IPS DF 4.7 (cell line): ENCODE results near the gene FARS2.

ENCODE experiments used
- DNase-seq: peaks from one replicate; pipeline ENCODE4 v3.0.0-alpha.2; 2013; ENCODE audit warnings: low spot score; ENCODE audit errors: extremely low read depth

The FARS2 gene

DNA sequence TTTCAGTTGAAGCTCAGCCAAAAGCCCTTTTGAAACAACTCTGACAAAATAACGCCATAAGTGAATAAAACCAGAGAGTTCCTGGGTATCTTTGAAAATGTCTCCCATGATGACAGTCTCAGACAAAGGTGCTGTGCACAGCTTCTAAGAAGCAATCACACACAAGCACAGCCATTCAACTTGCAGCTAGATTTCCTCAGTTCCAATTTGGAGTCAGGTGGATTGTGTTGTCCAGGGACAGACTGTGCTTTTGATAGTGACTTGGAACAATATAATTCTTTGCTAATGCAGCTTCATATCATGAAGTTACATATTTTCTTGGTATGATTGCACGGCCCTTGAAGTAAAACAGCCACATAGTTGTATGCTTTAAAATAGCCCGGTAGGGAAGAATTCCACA is 105.6 kb downstream of the FARS2 start:
- no peak for DNase-seq

DNA sequence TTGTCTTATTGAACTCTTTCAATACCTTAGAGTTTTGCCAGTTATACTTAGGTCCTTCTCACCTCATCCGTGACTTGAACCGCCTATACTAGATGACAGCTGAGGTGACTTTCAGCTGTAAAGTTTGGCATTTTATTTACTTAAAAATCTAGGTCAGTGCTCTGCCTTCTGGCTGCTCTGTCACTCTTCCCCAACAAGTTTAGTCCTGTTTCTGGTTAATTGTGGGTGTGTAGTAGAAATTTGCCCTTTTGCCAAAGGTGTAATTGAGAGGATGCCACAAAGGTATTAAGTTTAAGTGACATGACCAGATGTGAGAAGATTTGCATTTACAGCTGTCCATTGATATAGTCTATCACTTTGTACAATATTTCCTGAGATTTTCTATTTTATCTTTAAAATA is 106.2 kb downstream of the FARS2 start:
- no peak for DNase-seq

DNA sequence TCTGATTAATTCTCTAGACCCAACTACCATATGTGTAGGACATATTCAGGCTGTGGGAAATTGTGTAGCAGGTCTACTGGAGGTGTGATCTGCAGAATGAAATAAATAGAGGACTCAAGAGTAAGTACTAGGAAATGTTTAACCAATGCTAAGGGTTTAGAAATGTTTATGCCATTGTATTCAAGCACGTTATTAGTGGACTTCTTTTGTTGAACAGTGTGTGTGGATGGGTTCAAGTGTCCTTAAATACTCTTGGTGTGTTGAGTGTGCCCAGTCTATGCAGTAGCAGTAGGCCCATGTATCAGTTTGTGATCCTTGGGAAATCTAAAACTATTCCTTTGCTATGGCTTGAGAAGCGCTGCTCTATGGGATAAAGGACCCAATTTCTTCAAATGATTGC is 112.1 kb downstream of the FARS2 start:
- no peak for DNase-seq

DNA sequence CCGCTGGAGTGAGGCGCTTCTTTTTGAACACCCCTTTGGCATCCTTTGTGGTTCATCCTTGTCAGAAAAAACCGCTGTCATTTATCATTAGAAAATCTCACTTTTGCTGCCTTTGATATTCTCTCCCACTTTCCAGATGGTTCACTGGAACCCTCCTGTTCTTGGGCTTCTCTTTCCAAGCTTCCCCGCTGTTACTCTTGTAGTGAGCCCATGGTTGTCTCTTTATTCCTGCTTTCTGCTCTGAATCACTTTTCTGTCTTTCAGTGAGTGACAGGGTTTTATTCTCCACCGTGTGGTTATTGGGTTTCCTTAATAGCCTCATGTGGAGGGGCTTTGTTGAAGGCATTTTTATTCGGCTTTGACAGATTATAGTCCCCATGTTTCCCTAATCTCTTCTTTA is 117.0 kb downstream of the FARS2 start:
- no peak for DNase-seq

DNA sequence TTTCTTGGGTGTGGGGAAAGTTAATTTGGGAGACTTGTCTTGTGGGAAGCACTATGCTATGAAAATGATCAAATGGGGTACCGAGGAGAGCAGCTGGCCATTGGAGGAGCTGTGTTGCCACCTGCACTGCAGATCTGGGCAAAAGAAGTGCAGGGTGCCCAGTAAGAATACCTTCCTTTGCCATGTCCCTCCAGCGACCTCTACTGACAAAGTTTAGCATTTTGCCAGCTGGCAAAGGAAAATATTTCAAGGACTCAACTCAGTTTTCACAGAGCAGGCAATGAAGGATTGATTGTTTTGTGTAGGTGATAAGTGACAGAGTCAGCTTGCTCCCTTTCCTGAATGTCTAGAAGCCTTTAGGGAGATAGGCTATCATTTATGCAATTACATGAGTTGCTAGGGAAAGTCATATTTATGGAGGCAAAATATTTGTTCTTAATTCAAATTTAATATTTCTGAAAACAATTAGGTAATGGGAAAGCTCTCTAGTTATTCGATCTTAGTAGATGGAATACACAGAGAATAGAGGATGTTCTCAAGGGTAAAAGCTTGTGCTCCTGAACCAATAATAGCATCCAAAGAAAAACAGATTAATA is 118.4 kb downstream of the FARS2 start:
- peak; percentile 30 for DNase-seq

DNA sequence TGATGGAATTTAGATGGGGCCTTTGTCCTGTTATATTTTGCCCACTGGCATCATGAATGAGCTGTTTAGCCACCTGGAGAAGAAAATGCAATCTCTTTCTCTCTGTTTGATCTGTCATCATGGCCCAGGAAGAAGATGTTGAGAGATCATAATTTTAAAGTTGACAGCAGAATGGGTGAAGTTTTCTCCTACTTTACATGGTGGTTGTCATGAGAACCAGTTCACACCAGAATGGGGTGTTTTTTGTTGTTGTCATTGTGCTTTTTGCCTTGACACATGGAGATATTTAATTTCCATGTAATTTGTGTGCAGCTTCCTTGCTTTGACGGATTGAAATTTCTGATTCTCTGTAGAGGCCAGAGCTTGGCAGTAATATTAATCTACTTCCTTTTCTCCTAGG is 122.5 kb downstream of the FARS2 start:
- no peak for DNase-seq

DNA sequence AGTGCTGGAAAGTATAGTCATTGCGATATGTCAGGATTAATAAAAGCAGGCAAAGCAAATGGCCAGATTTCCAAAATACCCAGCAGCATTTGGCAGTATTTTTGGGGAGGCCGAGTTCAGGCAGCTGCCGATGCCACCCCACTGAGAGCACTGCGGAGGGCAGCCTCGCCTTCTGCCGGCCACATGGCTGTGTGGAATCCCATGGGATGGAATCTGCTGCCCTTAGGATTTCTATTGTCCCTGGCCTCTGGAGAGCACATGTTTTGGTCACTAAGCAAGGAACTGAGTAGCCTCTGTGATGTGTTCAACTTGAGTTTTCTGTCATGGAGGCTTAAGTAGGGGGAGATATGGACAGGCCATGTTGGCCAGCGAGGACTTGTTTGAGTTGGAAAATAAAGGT is 123.0 kb downstream of the FARS2 start:
- DNase-seq, result no peak

DNA sequence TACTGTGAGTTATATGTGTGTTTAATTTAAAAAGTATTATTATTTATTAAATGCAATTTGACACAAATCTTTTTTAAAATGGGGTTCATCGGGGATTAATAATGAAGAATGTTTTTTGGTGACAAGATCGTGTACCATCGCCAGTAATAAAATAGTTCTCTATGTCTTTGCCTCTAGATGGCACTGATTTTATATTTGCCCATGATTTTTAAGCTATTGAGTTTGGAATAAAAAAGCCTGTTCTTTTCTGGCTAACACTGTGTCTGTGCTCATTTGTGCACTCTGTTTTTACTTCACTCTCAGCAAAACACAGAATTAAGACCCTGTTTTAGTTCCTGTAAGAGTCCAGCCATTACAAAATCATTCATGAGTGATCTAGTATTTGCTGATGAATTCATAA is 127.0 kb downstream of the FARS2 start:
- DNase-seq, result no peak

DNA sequence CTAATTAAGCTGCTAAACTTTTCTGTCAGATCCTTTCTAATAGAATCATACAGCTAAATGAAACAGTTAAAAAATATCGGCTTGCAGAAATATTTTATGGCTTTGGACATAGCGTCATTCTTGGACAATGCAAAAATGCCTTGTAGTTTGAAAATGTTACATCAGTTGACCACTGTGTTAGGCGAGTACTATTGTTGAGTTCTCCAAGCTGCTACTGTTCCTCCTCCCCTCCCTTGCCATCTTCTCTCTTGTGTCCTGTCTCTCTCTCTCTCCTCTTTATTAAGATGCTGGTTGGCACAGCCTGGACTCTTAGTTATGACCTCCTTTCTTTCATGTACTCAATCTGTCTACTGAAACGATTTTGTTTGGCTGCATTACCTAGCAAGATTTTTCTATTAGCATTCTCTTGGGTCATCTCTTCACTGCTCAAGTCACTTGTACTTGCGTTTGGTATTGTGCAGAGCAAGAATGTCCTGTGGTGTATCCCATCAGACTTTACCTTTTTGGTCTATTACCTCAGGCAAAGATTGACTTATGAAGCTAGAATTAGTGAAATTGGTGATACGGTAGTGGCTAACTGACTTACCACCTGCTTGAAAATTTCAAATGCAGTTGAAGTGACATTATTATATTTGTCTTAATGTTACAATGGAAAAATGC is 127.9 kb downstream of the FARS2 start:
- DNase-seq, result no peak

DNA sequence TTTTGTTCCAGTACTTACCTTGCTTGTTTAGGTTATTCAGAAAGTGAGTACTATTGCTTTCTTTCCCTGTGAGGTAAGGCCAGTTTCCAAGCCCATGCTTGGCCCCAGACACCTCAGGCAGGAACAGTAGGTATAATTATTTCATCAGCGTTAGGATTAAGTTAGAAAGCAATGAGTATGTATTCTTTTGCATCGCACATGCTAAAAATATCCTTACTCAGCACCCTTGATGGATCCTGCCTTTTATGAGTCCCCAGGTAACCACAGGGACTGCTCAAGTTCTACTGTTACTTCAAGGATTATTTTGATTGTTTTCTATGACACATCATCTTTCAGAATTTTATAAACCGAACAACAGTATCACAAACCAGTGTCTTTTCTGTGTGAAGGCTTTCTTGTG is 128.9 kb downstream of the FARS2 start:
- DNase-seq, result no peak

DNA sequence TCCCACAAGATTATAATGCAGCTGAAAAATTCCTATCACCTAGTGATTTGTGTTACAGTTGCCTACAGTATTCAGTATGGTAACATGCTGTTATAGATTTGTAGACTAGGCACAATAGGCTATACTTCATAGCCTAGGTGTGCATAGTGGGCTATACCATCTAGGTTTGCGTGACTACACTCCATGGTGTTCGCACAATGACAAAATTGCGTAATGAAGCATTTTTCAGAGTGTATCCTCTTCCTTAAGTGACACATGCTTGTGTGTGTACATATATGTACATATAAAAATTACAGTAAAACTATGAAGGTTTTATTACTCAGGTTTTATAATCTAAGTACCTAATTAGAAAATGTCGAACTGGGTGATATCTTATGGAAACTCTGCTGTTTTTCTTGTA is 133.0 kb downstream of the FARS2 start:
- DNase-seq, result no peak

DNA sequence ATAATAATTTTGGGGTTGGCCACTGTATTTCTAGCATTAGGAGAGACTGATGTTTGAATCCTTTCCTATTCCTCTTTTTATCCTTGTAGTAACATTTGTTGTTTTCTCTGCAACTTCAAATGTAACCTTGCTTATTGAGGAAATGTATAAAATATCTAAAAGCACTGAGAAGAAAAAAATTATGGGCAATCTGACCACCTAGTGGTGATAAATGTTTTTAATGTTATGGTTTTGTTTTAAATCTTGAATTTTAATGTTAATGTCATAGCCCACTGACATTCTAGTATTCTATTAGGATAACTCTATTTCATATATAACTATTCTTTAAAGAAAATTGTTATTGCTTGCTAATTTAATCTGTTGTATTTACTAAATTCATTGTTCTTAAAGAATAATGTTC is 134.4 kb downstream of the FARS2 start:
- no peak for DNase-seq

DNA sequence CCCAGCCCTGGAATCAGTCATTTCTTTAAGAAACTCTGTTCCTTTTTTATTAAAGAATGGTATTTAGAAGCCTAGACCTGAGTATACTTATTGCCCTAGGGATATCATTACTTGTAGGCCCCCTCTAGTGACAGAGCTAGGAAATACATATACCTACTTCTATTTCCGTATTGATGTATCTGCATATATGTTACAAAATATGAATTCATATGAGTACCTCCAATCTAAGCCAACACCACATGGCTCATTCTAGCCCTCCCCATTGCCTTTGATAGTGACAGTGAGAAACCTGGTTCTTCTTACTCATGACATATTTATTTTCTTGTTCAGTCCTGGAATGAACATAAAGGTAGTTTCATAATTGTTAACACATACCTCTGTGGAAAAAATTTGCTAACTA is 137.2 kb downstream of the FARS2 start:
- DNase-seq, result no peak

DNA sequence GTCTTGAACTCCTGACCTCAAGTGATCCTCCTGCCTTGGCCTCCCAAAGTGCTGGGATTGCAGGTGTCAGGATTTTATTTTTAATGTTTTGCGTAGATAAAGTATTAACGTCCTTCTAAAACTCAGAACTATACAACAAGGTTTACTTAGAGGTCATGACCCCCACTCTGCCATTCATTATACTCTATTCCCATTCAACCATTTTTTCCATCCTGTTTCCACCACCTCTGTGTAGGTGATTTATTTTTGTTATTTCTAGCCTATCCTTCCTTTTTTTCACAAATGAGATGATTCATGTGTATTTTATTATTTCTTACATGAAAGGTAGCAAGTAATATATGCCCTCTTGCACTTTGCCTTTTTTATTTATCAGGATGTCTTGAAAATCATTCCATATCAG is 138.1 kb downstream of the FARS2 start:
- no peak for DNase-seq

DNA sequence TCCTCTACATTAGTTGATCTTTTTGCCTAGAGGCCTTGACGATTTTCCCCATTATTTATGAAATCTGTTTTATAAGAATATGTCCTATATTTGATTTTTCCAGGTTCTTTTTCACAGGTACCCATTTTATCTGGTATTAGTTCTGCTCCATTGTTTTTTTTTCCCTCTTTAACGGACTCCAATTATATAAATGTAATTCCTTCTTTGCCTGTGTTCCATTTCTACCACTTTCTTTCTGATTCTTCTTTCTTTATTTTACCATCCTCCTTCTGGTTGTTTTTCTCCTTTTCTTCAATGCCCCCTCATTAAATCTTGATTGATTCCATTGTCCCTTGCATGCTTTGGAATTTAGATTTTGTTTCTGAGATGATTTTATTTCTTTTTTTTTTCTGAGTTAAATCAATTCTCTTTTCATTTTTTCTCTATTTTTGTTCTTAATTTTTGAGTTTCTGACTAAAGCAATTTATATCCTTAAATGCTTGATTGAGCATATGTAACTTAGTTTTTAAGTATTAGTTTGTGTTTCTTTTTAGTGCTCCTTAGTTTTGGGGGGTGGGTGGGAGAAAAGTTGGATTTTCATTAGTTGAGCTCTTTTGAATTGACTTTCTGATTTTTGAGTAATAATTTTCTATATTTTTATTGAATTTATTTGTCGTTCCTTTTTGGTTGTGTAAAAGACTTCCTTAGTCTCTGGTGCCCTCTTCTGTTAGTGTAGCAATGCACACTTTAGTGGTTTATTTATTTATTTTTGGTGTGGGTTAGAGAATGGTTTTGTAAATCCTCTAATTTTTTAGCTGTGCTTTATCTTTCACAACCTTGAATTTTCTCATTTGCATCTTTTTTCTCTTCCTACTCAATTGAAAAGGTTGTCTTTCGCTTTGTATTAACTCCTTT is 140.8 kb downstream of the FARS2 start:
- no peak for DNase-seq

DNA sequence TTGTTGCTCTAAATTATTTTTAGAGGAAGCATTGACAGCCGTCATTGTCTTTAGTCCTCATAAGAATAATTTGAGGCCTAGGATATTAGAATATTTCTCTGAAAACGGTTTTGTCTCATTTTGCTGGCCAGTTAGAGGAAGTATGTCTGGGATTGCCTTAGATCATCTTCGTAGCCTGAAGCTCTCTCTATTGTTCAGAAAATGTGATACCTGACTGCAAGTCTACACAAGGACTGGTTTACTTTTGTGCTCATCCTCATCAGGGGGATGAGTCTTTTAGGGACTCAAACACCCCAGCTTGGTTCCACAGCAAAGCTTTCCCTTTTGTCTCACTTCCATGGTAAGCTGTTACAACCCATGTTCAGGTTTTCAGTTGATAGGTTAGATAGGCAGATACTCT is 141.8 kb downstream of the FARS2 start:
- no peak for DNase-seq

DNA sequence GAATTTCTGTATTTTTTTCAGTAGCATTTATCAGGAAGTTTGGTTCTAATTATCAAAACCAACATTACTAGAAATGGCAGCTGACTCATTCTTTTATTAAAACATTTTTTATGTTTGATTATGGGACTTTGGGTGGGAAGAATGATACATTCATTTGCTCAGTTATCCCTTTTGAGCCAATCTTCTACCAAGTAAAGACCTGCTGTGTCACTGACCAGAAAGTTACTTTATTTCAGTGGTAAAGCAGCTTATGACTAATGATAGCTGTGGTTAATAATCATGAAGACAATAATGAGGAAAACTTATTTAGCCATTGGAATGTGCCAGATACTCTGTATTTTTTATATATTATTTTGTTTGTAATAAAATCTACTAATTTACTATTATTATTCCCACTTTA is 142.3 kb downstream of the FARS2 start:
- DNase-seq, result no peak

DNA sequence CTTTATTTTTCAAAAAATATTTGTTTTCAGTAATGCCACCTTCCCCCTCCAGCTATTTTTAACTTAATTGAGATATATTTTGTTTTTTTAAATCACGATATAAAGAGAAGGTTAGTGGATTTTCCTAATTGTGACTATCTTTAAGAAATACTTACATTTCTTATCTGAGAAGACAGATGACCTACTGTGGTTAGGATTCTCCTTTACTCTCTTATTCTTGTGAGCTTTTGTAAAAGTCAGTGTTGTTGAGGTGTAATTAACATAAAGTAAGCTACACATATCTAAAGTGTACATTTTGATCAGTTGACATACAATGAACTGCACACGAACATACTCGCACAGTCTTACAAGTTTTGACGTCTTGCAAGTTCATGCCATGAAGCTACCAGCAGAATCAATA is 144.7 kb downstream of the FARS2 start:
- DNase-seq, result no peak

DNA sequence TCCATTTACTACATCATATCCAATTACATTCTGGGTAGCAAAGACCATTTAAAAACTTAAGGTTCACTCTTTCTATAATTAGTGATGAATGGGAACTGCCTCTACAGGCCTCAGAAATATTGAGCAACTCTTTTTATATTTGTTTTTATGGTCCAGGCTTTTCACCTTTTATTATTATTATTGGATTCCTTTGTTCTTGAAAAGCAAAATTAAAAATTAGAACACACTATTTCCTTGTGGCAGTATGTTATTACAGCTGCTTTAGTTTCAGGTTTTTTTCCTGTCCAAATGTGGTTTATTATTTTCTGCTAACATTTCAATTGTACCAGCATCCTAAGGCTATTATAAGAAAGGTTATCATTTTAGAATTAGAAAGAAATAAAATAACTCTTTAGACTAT is 150.1 kb downstream of the FARS2 start:
- DNase-seq, result no peak

DNA sequence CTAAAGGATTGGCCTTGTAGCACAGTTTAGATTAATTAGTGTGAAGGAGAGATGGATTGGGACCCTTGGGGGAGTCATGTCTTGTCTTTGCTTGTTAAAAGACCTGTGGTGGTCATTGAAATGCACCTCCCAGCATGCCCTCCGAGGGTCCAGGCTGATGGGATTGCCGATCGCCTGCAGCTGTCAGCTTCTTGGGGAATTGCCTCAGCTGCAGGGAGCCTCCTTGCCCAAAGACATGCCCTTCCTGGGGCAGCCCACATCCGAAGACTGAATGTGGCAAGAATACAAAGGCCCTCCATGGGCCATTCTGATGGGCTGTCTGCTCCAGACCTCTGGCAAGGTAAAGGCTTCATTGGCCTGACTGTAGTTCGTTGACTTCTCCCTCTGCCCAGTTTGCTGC is 150.7 kb downstream of the FARS2 start:
- no peak for DNase-seq

DNA sequence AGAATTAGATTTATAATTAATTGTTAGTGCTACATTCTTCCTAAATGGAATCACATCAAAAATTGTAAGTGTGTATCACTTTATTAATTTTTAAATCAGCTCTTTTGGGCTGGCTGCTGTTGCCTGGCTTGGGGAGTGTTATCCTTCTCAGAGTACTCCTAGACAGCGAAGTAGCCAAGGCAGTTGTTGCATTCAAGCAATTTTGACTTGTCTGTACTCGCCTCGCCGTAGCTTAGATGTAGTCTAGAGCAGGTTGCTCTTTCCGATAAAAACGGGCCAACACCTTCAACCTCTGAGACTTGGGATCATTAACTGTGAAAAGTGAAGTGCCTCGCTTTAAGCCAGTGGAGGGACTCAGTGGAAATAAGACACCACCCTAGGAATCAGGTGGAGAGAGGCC is 151.3 kb downstream of the FARS2 start:
- no peak for DNase-seq

DNA sequence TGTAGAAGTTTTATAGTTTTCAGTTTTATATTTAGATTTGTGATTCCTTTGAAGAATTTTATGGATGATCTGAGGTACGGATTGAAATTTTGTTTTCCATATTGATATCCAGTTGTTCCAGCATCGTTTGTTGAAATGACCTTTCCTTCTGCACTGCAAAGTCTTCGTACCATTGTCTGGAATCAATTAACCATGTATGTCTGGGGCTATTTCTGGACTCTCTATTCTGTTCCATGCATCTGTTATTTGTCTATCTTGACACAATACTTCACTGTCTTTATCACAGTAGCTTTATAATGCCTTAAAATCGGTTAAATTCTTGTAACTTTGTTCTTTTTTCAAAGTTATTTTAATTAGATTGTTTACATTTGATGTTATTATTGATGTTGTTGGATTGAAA is 154.9 kb downstream of the FARS2 start:
- no peak for DNase-seq
